DOHH2 (cell line): ENCODE results near the gene IL4.

Experiments
- H3F3A ChIP-seq: fragments of 200-600 bp; sonication (generic), shearing (Covaris generic); 2 replicates; pipeline ENCODE4 v1.6.0; 2016; ENCODE audit warnings: antibody characterized with exemption, mild to moderate bottlenecking; ENCODE audit not compliant: control insufficient read depth, insufficient read depth
- H3K27ac ChIP-seq: fragments of 200-600 bp; sonication (generic); 2 replicates; pipeline ENCODE4 v1.5.1; 2014; ENCODE audit warnings: low read depth, mild to moderate bottlenecking, low read length, moderate library complexity
- H3K27me3 ChIP-seq: fragments of 200-600 bp; sonication (generic); 2 replicates; pipeline ENCODE4 v1.6.1; 2014; ENCODE audit warnings: mild to moderate bottlenecking, low read length, mixed read lengths; ENCODE audit not compliant: control insufficient read depth
- H3K36me3 ChIP-seq: fragments of 200-600 bp; sonication (generic); 2 replicates; pipeline ENCODE4 v1.6.1; 2014; ENCODE audit warnings: mild to moderate bottlenecking, low read length, moderate library complexity, mixed read lengths; ENCODE audit not compliant: control insufficient read depth
- H3K4me1 ChIP-seq: fragments of 200-600 bp; sonication (generic); 2 replicates; pipeline ENCODE4 v1.6.1; 2014; ENCODE audit warnings: mild to moderate bottlenecking, low read length, mixed read lengths; ENCODE audit not compliant: control insufficient read depth
- H3K4me2 ChIP-seq: fragments of 200-600 bp; sonication (generic); 2 replicates; pipeline ENCODE4 v1.6.0; 2014; ENCODE audit warnings: mild to moderate bottlenecking, low read length, moderate library complexity
- H3K4me3 ChIP-seq: fragments of 200-600 bp; sonication (generic); 2 replicates; pipeline ENCODE4 v1.5.1; 2014; ENCODE audit warnings: mild to moderate bottlenecking, low read length, mixed read lengths
- H3K79me2 ChIP-seq: fragments of 200-600 bp; sonication (generic); 2 replicates; pipeline ENCODE4 v1.6.1; 2014; ENCODE audit warnings: mild to moderate bottlenecking, low read length, mixed read lengths; ENCODE audit not compliant: control insufficient read depth
- H3K9me2 ChIP-seq: fragments of 200-600 bp; sonication (generic); replicated peaks from 2 replicates; pipeline ENCODE4 v1.6.1; 2014; ENCODE audit warnings: mild to moderate bottlenecking, low read length, mixed read lengths; ENCODE audit not compliant: control insufficient read depth
- H3K9me3 ChIP-seq: fragments of 200-600 bp; sonication (generic); 2 replicates; pipeline ENCODE4 v1.6.1; 2014; ENCODE audit warnings: antibody characterized with exemption, low read length, mixed read lengths; ENCODE audit not compliant: control insufficient read depth, insufficient read depth
- H4K20me1 ChIP-seq: fragments of 200-600 bp; sonication (generic); 2 replicates; pipeline ENCODE4 v1.6.0; 2014; ENCODE audit warnings: low read depth, mild to moderate bottlenecking, antibody characterized with exemption, low read length, moderate library complexity; ENCODE audit not compliant: control insufficient read depth, insufficient read depth
- EZH2phosphoT487 ChIP-seq: fragments of 200-600 bp; sonication (generic); IDR thresholded peaks from 2 replicates; pipeline ENCODE4 v1.6.1; 2017; ENCODE audit warnings: borderline replicate concordance, mild to moderate bottlenecking, antibody characterized with exemption, low read length, moderate library complexity, mixed read lengths
- TF ChIP-seq, protein P1 (sequence below): fragments of 200-600 bp; sonication (generic); IDR thresholded peaks from one replicate; pipeline ENCODE4 v1.5.1; 2014; ENCODE audit warnings: antibody characterized with exemption, mild to moderate bottlenecking, low read depth, low read length; ENCODE audit not compliant: poor library complexity, severe bottlenecking

Gene IL4

DNA sequence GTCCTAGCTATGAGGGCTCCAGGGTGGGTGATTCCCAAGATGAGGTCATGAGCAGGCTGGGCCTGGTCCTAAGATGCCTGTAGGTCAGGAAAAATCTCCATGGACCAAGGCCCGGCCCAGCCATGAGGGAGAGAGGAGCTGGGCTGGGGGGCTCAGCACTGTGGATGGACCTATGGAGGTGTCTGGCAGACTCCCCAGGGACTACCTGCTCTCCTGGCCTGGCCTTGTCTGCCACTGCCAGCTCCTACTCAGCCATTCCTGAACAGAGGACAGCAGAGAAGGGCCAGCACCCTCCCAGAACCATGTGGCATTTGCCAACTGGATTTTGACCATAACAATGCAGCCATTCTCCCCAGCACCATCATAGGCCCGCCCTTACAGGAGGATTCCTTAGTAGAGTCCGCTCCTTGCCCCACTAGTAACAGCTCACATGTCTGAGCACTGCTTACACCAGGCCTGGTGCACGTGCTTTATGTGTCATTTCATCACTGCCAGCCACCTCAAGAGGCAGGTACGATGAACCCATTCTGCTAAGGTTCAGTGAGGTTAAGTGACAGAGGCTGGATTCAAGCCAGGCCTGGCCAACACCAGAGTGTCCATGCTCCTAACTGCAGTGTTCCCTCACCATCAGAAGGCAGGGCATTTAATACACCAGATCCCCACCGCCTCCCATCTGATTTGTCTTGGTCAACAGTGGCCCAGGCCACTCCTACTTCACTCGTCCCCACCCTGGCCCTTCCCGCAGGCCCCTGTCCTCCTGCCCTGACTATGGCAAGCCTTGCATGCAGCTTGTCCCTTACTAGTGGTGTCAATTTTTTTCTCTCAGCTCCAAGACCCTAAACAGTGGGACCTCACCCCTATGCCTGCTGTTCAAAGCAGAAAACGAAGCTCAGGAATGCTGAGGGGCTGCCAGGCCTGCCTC is 15.1 kb upstream of the IL4 start:
- Histone ChIP-seq H4K20me1 (no peaks in the 10 kb centered on the region), H3K27ac (no peak overlapping the region), H3K4me1 (no peaks in the 10 kb centered on the region), H3K36me3 (no peaks in the 10 kb centered on the region), H3K9me3 (no peaks in the 10 kb centered on the region), H3K4me2 (no peak overlapping the region), H3K4me3 (no peak overlapping the region), H3K79me2 (no peaks in the 10 kb centered on the region), H3K9me2 (no peaks in the 10 kb centered on the region), H3K27me3 (peaks cover 5% of the 10 kb centered on the region; the same call in 1 of the 2 replicates), H3F3A (no peaks in the 10 kb centered on the region)
- TF ChIP-seq, protein P1, sequence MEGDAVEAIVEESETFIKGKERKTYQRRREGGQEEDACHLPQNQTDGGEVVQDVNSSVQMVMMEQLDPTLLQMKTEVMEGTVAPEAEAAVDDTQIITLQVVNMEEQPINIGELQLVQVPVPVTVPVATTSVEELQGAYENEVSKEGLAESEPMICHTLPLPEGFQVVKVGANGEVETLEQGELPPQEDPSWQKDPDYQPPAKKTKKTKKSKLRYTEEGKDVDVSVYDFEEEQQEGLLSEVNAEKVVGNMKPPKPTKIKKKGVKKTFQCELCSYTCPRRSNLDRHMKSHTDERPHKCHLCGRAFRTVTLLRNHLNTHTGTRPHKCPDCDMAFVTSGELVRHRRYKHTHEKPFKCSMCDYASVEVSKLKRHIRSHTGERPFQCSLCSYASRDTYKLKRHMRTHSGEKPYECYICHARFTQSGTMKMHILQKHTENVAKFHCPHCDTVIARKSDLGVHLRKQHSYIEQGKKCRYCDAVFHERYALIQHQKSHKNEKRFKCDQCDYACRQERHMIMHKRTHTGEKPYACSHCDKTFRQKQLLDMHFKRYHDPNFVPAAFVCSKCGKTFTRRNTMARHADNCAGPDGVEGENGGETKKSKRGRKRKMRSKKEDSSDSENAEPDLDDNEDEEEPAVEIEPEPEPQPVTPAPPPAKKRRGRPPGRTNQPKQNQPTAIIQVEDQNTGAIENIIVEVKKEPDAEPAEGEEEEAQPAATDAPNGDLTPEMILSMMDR = no peak
- TF ChIP-seq EZH2phosphoT487 = no peak

DNA sequence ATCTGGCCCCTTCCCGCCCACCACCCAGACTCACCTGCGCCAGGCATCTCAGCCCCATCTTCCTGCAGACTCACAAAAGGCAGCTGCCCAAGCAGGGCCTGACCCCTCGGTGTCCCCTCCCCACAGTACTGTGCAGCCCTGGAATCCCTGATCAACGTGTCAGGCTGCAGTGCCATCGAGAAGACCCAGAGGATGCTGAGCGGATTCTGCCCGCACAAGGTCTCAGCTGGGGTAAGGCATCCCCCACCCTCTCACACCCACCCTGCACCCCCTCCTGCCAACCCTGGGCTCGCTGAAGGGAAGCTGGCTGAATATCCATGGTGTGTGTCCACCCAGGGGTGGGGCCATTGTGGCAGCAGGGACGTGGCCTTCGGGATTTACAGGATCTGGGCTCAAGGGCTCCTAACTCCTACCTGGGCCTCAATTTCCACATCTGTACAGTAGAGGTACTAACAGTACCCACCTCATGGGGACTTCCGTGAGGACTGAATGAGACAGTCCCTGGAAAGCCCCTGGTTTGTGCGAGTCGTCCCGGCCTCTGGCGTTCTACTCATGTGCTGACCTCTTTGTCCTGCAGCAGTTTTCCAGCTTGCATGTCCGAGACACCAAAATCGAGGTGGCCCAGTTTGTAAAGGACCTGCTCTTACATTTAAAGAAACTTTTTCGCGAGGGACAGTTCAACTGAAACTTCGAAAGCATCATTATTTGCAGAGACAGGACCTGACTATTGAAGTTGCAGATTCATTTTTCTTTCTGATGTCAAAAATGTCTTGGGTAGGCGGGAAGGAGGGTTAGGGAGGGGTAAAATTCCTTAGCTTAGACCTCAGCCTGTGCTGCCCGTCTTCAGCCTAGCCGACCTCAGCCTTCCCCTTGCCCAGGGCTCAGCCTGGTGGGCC is 13.9 kb upstream of the IL4 start:
- TF ChIP-seq EZH2phosphoT487 = no peak
- TF ChIP-seq, protein P1 = no peak
- Histone ChIP-seq H3K9me3 (no peaks in the 10 kb centered on the region), H3K4me1 (no peaks in the 10 kb centered on the region), H3K36me3 (no peaks in the 10 kb centered on the region), H3K79me2 (no peaks in the 10 kb centered on the region), H3K27me3 (peaks cover 5% of the 10 kb centered on the region; the same call in 1 of the 2 replicates), H3K9me2 (no peaks in the 10 kb centered on the region), H3K4me3 (no peak overlapping the region), H3K27ac (no peak overlapping the region), H3F3A (no peaks in the 10 kb centered on the region), H4K20me1 (no peaks in the 10 kb centered on the region), H3K4me2 (no peak overlapping the region)

DNA sequence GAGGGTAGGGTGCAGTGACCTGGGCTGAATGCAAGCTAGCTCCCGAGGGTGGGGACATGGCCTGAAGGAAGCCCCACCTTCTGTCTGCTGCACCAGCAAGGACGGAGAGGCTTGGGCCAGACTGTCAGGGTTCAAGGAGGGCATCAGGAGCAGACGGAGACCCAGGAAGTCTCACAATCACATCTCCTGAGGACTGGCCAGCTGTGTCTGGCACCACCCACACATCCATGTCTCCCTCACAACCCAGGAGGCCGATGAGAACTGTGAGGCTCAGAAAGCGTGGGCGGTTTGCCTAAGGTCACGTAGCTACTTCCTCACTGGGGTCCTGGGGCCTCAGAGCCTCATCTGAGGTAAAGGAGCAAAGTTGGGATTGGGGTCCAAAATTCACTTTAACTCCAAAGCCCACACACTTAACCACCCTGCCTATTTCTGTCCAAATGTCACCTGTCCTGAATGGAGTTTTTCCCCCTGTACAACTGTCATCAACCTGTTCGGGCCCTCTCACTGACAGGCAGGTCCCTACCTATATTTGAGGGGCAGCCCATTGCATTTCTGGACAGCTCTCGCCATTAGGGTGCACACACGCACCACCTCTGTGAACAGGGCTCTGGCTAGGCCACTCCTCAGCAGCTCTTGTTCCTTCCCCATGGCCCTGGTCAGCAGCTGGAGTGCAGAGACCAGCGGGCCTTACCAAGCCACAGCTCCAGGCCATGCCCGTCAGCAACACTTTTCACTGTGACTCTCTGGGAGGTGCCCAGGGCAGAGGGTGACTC is 12.4 kb upstream of the IL4 start:
- Histone ChIP-seq H3K9me3 (no peaks in the 10 kb centered on the region), H3K4me2 (no peak overlapping the region), H3K79me2 (no peaks in the 10 kb centered on the region), H3K4me3 (no peak overlapping the region), H3K9me2 (no peaks in the 10 kb centered on the region), H3K4me1 (no peaks in the 10 kb centered on the region), H3K27me3 (peaks cover 5% of the 10 kb centered on the region; the same call in 1 of the 2 replicates), H3K36me3 (no peaks in the 10 kb centered on the region), H3F3A (no peaks in the 10 kb centered on the region), H3K27ac (no peak overlapping the region), H4K20me1 (no peaks in the 10 kb centered on the region)
- TF ChIP-seq EZH2phosphoT487 = no peak
- TF ChIP-seq, protein P1 = no peak
